Esophagus squamous epithelium (tissue), 5 donors: Measurements from ENCODE around the gene SLC39A1. TPM values are rescaled to one million over a fixed set of nuclear protein-coding genes. Genes with fewer than 3 reads are reported as not detected.
A peak's percentile ranks its signal among the peaks of the same experiment; 100 is the strongest.

Source experiments
- DNase-seq: peaks from one replicate; lab custom pipeline; 2025; lab: John Stamatoyannopoulos, UW
- H3K27ac ChIP-seq, 4 donors: fragments of 200-600 bp; sonication (generic); one replicate each; pipeline ENCODE4 v1.5.1; 2016 to 2019; ENCODE audit warnings: mild to moderate bottlenecking in 1 of 4
- H3K27me3 ChIP-seq, 4 donors: fragments of 200-600 bp; sonication (generic); 1 replicate in 3 of 4; 2 replicates in 1 of 4; pipeline versions ENCODE4 v1.5.1 to v1.6.0; 2017 to 2021; ENCODE audit warnings: antibody characterized with exemption in 1 of 4
- H3K36me3 ChIP-seq, 3 donors: fragments of 200-600 bp; sonication (generic); one replicate each; pipeline ENCODE4 v1.5.1; 2016 to 2019
- H3K4me1 ChIP-seq, 3 donors: fragments of 200-600 bp; sonication (generic); one replicate each; pipeline ENCODE4 v1.5.1; 2017 to 2019
- H3K4me3 ChIP-seq, 4 donors: fragments of 200-600 bp; sonication (generic); 1 replicate in 3 of 4; 2 replicates in 1 of 4; pipeline ENCODE4 v1.5.1; 2016 to 2019; ENCODE audit warnings: mild to moderate bottlenecking in 2 of 4, moderate library complexity in 1 of 4
- H3K9me3 ChIP-seq, 3 donors: fragments of 200-600 bp; sonication (generic); one replicate each; pipeline ENCODE4 v1.5.1; 2016 to 2019
- POLR2A ChIP-seq, 4 donors: fragments of 450-650 bp; IDR thresholded peaks; one replicate each; pipeline ENCODE4 v1.6.1; 2017; ENCODE audit warnings: antibody characterized with exemption in 4 of 4, mild to moderate bottlenecking in 4 of 4, moderate library complexity in 3 of 4
- WGBS, 2 donors: methylation state at CpG; one replicate each; pipeline ENCODE4 v1.1.5; 2018; 5-methylcytosine and 5-hydroxymethylcytosine counted together
- intact Hi-C: fragments of 100-400 bp; cut with DNase I; formaldehyde crosslinking; loops from one replicate; pipeline ENCODE4 v1.15.0; 2022
- total RNA-seq, 4 donors: library from RNA; depleted of rRNA; stranded (reverse); fragments of >200 nt; gene quantifications; one replicate each; pipeline ENCODE4 v1.1.0, GENCODE V29; 2016
- TF ChIP-seq, protein P1 (sequence below), 6 experiments: fragments of 450-650 bp in 4 of 6; fragments of 200-600 bp in 2 of 6; sonication (generic) in 2 of 6; IDR thresholded peaks; one replicate each; pipeline ENCODE4 v1.5.1; 2016 to 2019; ENCODE audit warnings: antibody characterized with exemption in 6 of 6, mild to moderate bottlenecking in 4 of 6, moderate library complexity in 4 of 6
- donor health status: DM: yes; HTN: yes; CAD: no.

The SLC39A1 gene
- total RNA-seq, 4 donors from 2014 or later: 42.5 to 74.2 (median 58.8) TPM

DNA sequence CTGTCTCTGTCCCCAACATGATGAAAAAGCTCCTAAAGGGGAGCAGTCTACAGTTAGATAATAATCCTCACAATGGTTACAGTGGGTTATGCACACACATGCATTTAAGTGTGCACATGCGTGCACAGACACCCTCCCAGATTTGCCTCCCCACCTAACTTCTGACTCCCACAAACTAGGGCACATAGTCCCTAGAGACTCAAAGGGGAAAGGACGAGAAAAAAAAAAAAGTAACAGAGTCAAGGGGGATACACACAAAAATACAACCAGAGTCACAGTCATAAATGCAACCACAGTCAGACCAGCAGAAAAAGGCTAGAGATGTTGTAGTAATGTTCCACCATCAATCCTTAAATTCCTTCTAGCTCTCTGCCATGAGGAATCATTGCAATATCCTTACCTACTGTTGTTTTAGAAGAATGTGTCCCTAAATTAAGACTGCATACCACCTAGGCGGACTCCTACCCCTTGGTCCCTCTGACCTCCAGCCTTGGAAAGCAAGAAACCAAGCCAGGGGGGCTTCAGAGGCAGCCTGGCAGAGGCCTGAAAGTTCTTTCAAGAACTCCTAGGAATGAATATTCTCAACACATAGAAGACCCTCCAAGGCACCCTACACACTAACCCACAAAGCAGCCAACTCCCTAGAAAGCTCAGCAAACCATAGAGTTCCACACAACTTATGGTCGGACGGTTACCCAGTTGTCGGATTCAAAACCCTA is 6.2 kb downstream of the SLC39A1 start:
- DNase-seq: no peak
- no peaks in the 10 kb centered on the region for H3K9me3 ChIP-seq
- peak overlapping the region; percentile 95 to 97 (median 96) for H3K27ac ChIP-seq
- peaks cover 27 to 73% (median 37%) of the 10 kb centered on the region in 3 donors for H3K4me1 ChIP-seq
- peaks cover 23 to 56% (median 29%) of the 10 kb centered on the region in 3 donors for H3K36me3 ChIP-seq
- H3K4me3 ChIP-seq: peak overlapping the region; percentile 89 to 98 (median 92)
- TF ChIP-seq POLR2A (IDR thresholded peaks at IDR 0.05): no peak
- TF ChIP-seq, protein P1, sequence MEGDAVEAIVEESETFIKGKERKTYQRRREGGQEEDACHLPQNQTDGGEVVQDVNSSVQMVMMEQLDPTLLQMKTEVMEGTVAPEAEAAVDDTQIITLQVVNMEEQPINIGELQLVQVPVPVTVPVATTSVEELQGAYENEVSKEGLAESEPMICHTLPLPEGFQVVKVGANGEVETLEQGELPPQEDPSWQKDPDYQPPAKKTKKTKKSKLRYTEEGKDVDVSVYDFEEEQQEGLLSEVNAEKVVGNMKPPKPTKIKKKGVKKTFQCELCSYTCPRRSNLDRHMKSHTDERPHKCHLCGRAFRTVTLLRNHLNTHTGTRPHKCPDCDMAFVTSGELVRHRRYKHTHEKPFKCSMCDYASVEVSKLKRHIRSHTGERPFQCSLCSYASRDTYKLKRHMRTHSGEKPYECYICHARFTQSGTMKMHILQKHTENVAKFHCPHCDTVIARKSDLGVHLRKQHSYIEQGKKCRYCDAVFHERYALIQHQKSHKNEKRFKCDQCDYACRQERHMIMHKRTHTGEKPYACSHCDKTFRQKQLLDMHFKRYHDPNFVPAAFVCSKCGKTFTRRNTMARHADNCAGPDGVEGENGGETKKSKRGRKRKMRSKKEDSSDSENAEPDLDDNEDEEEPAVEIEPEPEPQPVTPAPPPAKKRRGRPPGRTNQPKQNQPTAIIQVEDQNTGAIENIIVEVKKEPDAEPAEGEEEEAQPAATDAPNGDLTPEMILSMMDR (IDR thresholded peaks at IDR 0.05): no peak
- 20 to 24% methylated on average over 4 to 6 of the region's 6 CpGs for WGBS, 2 donors
- intact Hi-C loops: no loop called here
- H3K27me3 ChIP-seq: no peaks in the 10 kb centered on the region

GRCh38 chr1:153954826-153955225 is 8.5 kb downstream of the SLC39A1 start:
- intact Hi-C loops: no loop called here
- H3K4me1 ChIP-seq: peaks cover 25 to 50% (median 27%) of the 10 kb centered on the region in 3 donors
- no peak for DNase-seq

DNA sequence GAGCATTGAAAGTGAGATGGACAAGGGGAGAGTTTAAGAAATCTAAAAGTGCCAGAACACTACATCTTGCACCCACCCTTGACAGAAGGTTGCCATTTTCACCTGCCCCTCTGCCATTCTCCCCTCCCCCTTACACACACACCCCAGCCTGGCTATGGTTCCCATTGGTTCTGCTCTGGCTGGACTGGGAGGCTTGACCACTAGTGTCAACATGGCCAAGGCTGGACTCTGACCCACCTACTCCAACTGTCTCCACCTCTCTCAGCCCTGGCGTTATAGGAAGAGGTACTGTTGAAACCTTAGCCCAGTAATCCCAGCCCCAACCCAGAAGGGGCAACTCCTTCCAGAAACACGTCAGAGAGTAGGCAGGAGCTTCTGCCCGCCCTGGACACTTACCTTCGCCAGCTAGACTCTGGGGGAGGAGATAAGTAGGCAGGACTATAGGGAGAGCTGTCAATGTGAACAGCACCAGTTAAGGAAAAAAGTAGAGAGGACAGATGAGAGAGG is 9.4 kb downstream of the SLC39A1 start:
- Histone ChIP-seq H3K27ac (no peak overlapping the region), H3K27me3 (no peaks in the 10 kb centered on the region), H3K9me3 (no peaks in the 10 kb centered on the region), H3K4me1 (peaks cover 22 to 40% (median 22%) of the 10 kb centered on the region in 3 donors), H3K36me3 (peaks cover 34 to 62% (median 35%) of the 10 kb centered on the region in 3 donors), H3K4me3 (no peak overlapping the region)
- intact Hi-C loops: no loop called here
- TF ChIP-seq, protein P1 (IDR thresholded peaks at IDR 0.05): no peak
- no peak for TF ChIP-seq POLR2A (IDR thresholded peaks at IDR 0.05)
- no peak for DNase-seq
- 76% methylated on average over 2 of the region's 4 CpGs; no CpG with 5 or more reads in 1 of the 2 donors for WGBS, 2 donors

More at GRCh38 chr1:153954826-153955225, 8.5 kb downstream of the SLC39A1 start:
- Histone ChIP-seq H3K9me3 (no peaks in the 10 kb centered on the region), H3K36me3 (peaks cover 30 to 61% (median 35%) of the 10 kb centered on the region in 3 donors), H3K4me3 (no peak overlapping the region), H3K27ac (no peak overlapping the region), H3K27me3 (no peaks in the 10 kb centered on the region)
- 88 to 91% methylated on average over 2 to 9 of the region's 10 CpGs for WGBS, 2 donors
- TF ChIP-seq, protein P1 (IDR thresholded peaks at IDR 0.05): no peak
- no peak for TF ChIP-seq POLR2A (IDR thresholded peaks at IDR 0.05)

DNA sequence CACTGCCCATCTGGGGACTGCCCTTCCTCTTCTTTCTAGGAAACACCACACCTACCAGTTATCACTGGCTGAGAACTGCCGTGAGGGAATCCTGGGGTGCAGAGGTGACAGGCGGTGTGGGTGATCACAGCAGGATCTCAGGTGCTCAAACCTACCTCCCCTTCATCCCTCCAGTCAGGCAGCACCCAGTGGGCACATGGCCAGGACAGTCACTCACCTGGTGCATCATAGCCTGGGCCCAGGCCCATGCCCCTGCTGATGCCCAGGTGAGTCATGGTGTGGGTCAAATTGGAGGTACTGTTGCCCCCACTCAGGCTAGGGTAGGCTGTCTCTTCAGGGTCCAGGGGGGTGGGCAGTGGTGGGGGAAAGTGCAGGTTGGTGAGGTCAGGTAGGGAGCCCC is 11.5 kb downstream of the SLC39A1 start:
- WGBS, 2 donors: no CpG with 5 or more reads among the region's 2 CpGs
- Histone ChIP-seq H3K4me1 (peaks cover 13 to 35% (median 17%) of the 10 kb centered on the region in 3 donors), H3K27me3 (no peaks in the 10 kb centered on the region), H3K4me3 (no peak overlapping the region), H3K36me3 (peaks cover 35 to 81% (median 49%) of the 10 kb centered on the region in 3 donors), H3K9me3 (no peaks in the 10 kb centered on the region), H3K27ac (no peak overlapping the region)
- DNase-seq: no peak
- intact Hi-C loops: no loop called here
- TF ChIP-seq, protein P1 (IDR thresholded peaks at IDR 0.05): no peak
- TF ChIP-seq POLR2A (IDR thresholded peaks at IDR 0.05): no peak

DNA sequence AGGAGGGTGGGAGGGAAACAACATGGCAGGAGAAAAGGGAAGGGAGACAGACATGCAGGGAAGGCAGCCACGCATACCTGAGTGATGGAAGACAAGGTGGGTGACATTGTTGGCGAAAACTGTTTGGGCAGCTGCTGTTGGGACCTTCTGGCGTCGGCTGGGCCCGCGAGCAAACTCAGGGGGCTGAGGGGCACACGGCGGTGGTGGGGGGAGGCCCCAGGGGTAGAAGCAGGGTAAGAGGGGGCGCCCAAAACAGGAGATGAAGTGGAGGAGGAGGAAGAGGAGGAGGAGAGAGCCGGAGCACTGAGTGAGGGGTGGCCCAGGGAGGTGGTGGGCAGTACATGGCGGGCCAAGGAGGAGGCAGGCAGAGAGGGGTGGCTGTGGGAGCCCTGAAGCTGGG is 12.2 kb downstream of the SLC39A1 start:
- TF ChIP-seq POLR2A (IDR thresholded peaks at IDR 0.05): no peak
- TF ChIP-seq, protein P1 (IDR thresholded peaks at IDR 0.05): no peak
- no peak overlapping the region for H3K27ac ChIP-seq
- no peaks in the 10 kb centered on the region for H3K9me3 ChIP-seq
- peaks cover 9 to 32% (median 13%) of the 10 kb centered on the region in 3 donors for H3K4me1 ChIP-seq
- no peaks in the 10 kb centered on the region for H3K27me3 ChIP-seq
- H3K4me3 ChIP-seq: no peak overlapping the region
- no peak for DNase-seq
- intact Hi-C loops: no loop called here
- WGBS, 2 donors: 89 to 95% methylated on average over 11 of the region's 11 CpGs
- peaks cover 35 to 81% (median 49%) of the 10 kb centered on the region in 3 donors for H3K36me3 ChIP-seq
